DOHH2 (cell line): ENCODE measurements around the gene HSD17B14.

Experiments used
- H3F3A ChIP-seq: fragments of 200-600 bp; sonication (generic), shearing (Covaris generic); 2 replicates; pipeline ENCODE4 v1.6.0; 2016; ENCODE audit warnings: antibody characterized with exemption, mild to moderate bottlenecking; ENCODE audit not compliant: control insufficient read depth, insufficient read depth
- H3K27ac ChIP-seq: fragments of 200-600 bp; sonication (generic); 2 replicates; pipeline ENCODE4 v1.5.1; 2014; ENCODE audit warnings: low read depth, mild to moderate bottlenecking, low read length, moderate library complexity
- H3K27me3 ChIP-seq: fragments of 200-600 bp; sonication (generic); 2 replicates; pipeline ENCODE4 v1.6.1; 2014; ENCODE audit warnings: mild to moderate bottlenecking, low read length, mixed read lengths; ENCODE audit not compliant: control insufficient read depth
- H3K36me3 ChIP-seq: fragments of 200-600 bp; sonication (generic); 2 replicates; pipeline ENCODE4 v1.6.1; 2014; ENCODE audit warnings: mild to moderate bottlenecking, low read length, moderate library complexity, mixed read lengths; ENCODE audit not compliant: control insufficient read depth
- H3K4me1 ChIP-seq: fragments of 200-600 bp; sonication (generic); 2 replicates; pipeline ENCODE4 v1.6.1; 2014; ENCODE audit warnings: mild to moderate bottlenecking, low read length, mixed read lengths; ENCODE audit not compliant: control insufficient read depth
- H3K4me2 ChIP-seq: fragments of 200-600 bp; sonication (generic); 2 replicates; pipeline ENCODE4 v1.6.0; 2014; ENCODE audit warnings: mild to moderate bottlenecking, low read length, moderate library complexity
- H3K4me3 ChIP-seq: fragments of 200-600 bp; sonication (generic); 2 replicates; pipeline ENCODE4 v1.5.1; 2014; ENCODE audit warnings: mild to moderate bottlenecking, low read length, mixed read lengths
- H3K79me2 ChIP-seq: fragments of 200-600 bp; sonication (generic); 2 replicates; pipeline ENCODE4 v1.6.1; 2014; ENCODE audit warnings: mild to moderate bottlenecking, low read length, mixed read lengths; ENCODE audit not compliant: control insufficient read depth
- H3K9me2 ChIP-seq: fragments of 200-600 bp; sonication (generic); replicated peaks from 2 replicates; pipeline ENCODE4 v1.6.1; 2014; ENCODE audit warnings: mild to moderate bottlenecking, low read length, mixed read lengths; ENCODE audit not compliant: control insufficient read depth
- H3K9me3 ChIP-seq: fragments of 200-600 bp; sonication (generic); 2 replicates; pipeline ENCODE4 v1.6.1; 2014; ENCODE audit warnings: antibody characterized with exemption, low read length, mixed read lengths; ENCODE audit not compliant: control insufficient read depth, insufficient read depth
- H4K20me1 ChIP-seq: fragments of 200-600 bp; sonication (generic); 2 replicates; pipeline ENCODE4 v1.6.0; 2014; ENCODE audit warnings: low read depth, mild to moderate bottlenecking, antibody characterized with exemption, low read length, moderate library complexity; ENCODE audit not compliant: control insufficient read depth, insufficient read depth
- EZH2phosphoT487 ChIP-seq: fragments of 200-600 bp; sonication (generic); IDR thresholded peaks from 2 replicates; pipeline ENCODE4 v1.6.1; 2017; ENCODE audit warnings: borderline replicate concordance, mild to moderate bottlenecking, antibody characterized with exemption, low read length, moderate library complexity, mixed read lengths
- TF ChIP-seq, protein P1 (sequence below): fragments of 200-600 bp; sonication (generic); IDR thresholded peaks from one replicate; pipeline ENCODE4 v1.5.1; 2014; ENCODE audit warnings: antibody characterized with exemption, mild to moderate bottlenecking, low read depth, low read length; ENCODE audit not compliant: poor library complexity, severe bottlenecking

Gene HSD17B14

DNA sequence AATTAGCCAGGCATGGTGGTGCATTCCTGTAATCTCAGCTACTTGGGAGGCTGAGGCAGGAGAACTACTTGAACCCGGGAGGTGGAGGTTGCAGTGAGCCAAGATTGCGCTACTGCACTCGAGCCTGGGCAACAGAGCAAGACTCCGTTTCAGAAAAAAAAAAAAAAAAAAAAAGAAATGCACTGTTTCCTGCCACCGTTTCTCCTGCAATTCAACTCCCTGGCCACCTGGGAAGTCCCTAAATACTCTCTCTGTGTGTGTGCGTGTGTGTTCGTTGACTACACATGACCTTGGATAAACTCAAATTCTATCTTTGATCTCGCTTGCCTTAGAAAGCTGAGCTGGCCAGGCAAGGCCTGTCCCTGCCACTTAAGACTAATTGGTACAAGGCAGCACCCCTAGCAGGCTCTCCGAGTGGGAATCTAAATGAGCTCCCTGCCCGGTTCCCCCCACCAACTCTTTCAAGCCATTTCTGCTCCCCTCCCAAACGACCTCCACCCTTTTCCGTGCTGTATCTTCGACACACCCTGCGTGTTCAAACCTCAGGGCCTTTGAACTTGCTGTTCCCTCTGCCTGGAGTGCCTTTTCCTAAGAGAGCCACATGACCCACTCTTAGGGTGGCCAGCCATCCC lies 20.3 kb downstream of the HSD17B14 start:
- Histone ChIP-seq H3K79me2 (no peaks in the 10 kb centered on the region), H4K20me1 (no peaks in the 10 kb centered on the region), H3K27me3 (no peaks in the 10 kb centered on the region), H3K4me3 (peak overlapping the region; percentile 18; the same call in 1 of the 2 replicates), H3K9me3 (no peaks in the 10 kb centered on the region), H3K4me1 (peaks cover 32% of the 10 kb centered on the region), H3K27ac (peak overlapping the region; percentile 23; the same call in 1 of the 2 replicates), H3F3A (peaks cover 10% of the 10 kb centered on the region), H3K4me2 (peak overlapping the region; percentile 52), H3K36me3 (no peaks in the 10 kb centered on the region), H3K9me2 (no peaks in the 10 kb centered on the region)
- no peak for TF ChIP-seq EZH2phosphoT487
- TF ChIP-seq, protein P1, sequence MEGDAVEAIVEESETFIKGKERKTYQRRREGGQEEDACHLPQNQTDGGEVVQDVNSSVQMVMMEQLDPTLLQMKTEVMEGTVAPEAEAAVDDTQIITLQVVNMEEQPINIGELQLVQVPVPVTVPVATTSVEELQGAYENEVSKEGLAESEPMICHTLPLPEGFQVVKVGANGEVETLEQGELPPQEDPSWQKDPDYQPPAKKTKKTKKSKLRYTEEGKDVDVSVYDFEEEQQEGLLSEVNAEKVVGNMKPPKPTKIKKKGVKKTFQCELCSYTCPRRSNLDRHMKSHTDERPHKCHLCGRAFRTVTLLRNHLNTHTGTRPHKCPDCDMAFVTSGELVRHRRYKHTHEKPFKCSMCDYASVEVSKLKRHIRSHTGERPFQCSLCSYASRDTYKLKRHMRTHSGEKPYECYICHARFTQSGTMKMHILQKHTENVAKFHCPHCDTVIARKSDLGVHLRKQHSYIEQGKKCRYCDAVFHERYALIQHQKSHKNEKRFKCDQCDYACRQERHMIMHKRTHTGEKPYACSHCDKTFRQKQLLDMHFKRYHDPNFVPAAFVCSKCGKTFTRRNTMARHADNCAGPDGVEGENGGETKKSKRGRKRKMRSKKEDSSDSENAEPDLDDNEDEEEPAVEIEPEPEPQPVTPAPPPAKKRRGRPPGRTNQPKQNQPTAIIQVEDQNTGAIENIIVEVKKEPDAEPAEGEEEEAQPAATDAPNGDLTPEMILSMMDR = no peak

GRCh38 chr19:48814895-48815294 lies 21.4 kb downstream of the HSD17B14 start:
- no peak for TF ChIP-seq EZH2phosphoT487
- TF ChIP-seq, protein P1 = no peak
- Histone ChIP-seq H3K4me2 (no peak overlapping the region), H3K79me2 (peaks cover 9% of the 10 kb centered on the region), H3K36me3 (peaks cover 3% of the 10 kb centered on the region; the same call in 1 of the 2 replicates), H3K4me1 (peaks cover 36% of the 10 kb centered on the region), H3K27me3 (no peaks in the 10 kb centered on the region), H3K27ac (no peak overlapping the region), H3F3A (peaks cover 10% of the 10 kb centered on the region), H3K4me3 (no peak overlapping the region), H4K20me1 (no peaks in the 10 kb centered on the region), H3K9me3 (no peaks in the 10 kb centered on the region), H3K9me2 (no peaks in the 10 kb centered on the region)

- Histone ChIP-seq H3K36me3 (peaks cover 3% of the 10 kb centered on the region; the same call in 1 of the 2 replicates), H3K9me2 (no peaks in the 10 kb centered on the region), H3F3A (peaks cover 10% of the 10 kb centered on the region), H3K4me2 (no peak overlapping the region), H3K27me3 (no peaks in the 10 kb centered on the region), H3K27ac (no peak overlapping the region), H4K20me1 (no peaks in the 10 kb centered on the region), H3K4me1 (peaks cover 39% of the 10 kb centered on the region), H3K4me3 (no peak overlapping the region), H3K79me2 (peaks cover 24% of the 10 kb centered on the region), H3K9me3 (no peaks in the 10 kb centered on the region)
- TF ChIP-seq, protein P1 = peak; percentile 54
- TF ChIP-seq EZH2phosphoT487 = no peak
Measured at GRCh38 chr19:48813123-48813913, 23.0 kb downstream of the HSD17B14 start.
